Keratinocyte (primary cell): ENCODE data around the gene SCD. TPM values are rescaled to one million over a fixed set of nuclear protein-coding genes. Genes with fewer than 3 reads are reported as not detected.

Experiments
- DNase-seq: peaks from one replicate; pipeline ENCODE4 v3.0.0-alpha.2; 2011; ENCODE audit warnings: low read depth, missing footprints, low spot score
- FAIRE-seq: peaks from 2 replicates; lab custom pipeline; 2011; peaks lifted over from hg19 to GRCh38; lab: Jason Lieb, UNC
- H2AFZ ChIP-seq: 2 replicates; pipeline ENCODE4 v1.6.0; 2012; ENCODE audit warnings: low read length, control low read depth, inconsistent platforms; ENCODE audit not compliant: control insufficient read depth
- H3K27ac ChIP-seq: 2 replicates; pipeline ENCODE4 v1.5.1; 2011; ENCODE audit warnings: low read length; ENCODE audit not compliant: control insufficient read depth, insufficient read depth
- H3K27me3 ChIP-seq: 3 replicates; pipeline ENCODE4 v1.6.0; 2011; ENCODE audit warnings: low read length; ENCODE audit not compliant: control insufficient read depth, insufficient read depth; ENCODE audit errors: extremely low read depth
- H3K36me3 ChIP-seq, 2 experiments: 2 replicates in 1 of 2; 3 replicates in 1 of 2; pipeline ENCODE4 v1.5.1; 2011; ENCODE audit warnings: low read length in 2 of 2, mild to moderate bottlenecking in 1 of 2; ENCODE audit not compliant: control insufficient read depth in 2 of 2, insufficient read depth in 2 of 2; ENCODE audit errors: extremely low read depth in 1 of 2
- H3K4me1 ChIP-seq: 3 replicates; pipeline ENCODE4 v1.5.1; 2011; ENCODE audit warnings: low read length; ENCODE audit not compliant: control insufficient read depth, insufficient read depth; ENCODE audit errors: extremely low read depth
- H3K4me2 ChIP-seq: 3 replicates; pipeline ENCODE4 v1.6.0; 2011; ENCODE audit warnings: low read depth, low read length; ENCODE audit not compliant: control insufficient read depth, insufficient read depth; ENCODE audit errors: extremely low read depth
- H3K4me3 ChIP-seq, 3 experiments: fragments of 200-600 bp in 1 of 3; sonication (generic) in 1 of 3; 2 replicates in 2 of 3; 3 replicates in 1 of 3; pipeline ENCODE4 v1.5.1; 2011 to 2016; ENCODE audit warnings: low read length in 3 of 3, mild to moderate bottlenecking in 3 of 3, control low read depth in 2 of 3, inconsistent platforms in 1 of 3, low read depth in 1 of 3, mixed read lengths in 1 of 3, mixed run types in 1 of 3, moderate library complexity in 1 of 3; ENCODE audit not compliant: control insufficient read depth in 2 of 3, insufficient read depth in 2 of 3; ENCODE audit errors: extremely low read depth in 1 of 3
- H3K79me2 ChIP-seq: 2 replicates; pipeline ENCODE4 v1.6.0; 2012; ENCODE audit warnings: low read length; ENCODE audit not compliant: control insufficient read depth, insufficient read depth
- H3K9ac ChIP-seq: 3 replicates; pipeline ENCODE4 v1.6.0; 2011; ENCODE audit warnings: low read length; ENCODE audit not compliant: control insufficient read depth, insufficient read depth; ENCODE audit errors: extremely low read depth
- H3K9me1 ChIP-seq: 3 replicates; pipeline ENCODE4 v1.6.0; 2011; ENCODE audit warnings: low read length; ENCODE audit not compliant: control insufficient read depth, insufficient read depth; ENCODE audit errors: extremely low read depth
- H3K9me3 ChIP-seq: 2 replicates; pipeline ENCODE4 v1.5.1; 2012; ENCODE audit warnings: low read depth, low read length; ENCODE audit not compliant: control insufficient read depth
- H4K20me1 ChIP-seq: 3 replicates; pipeline ENCODE4 v1.6.0; 2011; ENCODE audit warnings: low read length; ENCODE audit not compliant: control insufficient read depth, insufficient read depth; ENCODE audit errors: extremely low read depth
- CTCF ChIP-seq, 3 experiments: IDR thresholded peaks in 1 of 3; conservative IDR thresholded peaks in 1 of 3; optimal IDR thresholded peaks in 1 of 3; 2 replicates in 2 of 3; 3 replicates in 1 of 3; pipeline versions ENCODE3 to v1.5.1; 2011; ENCODE audit warnings: low read length in 3 of 3, mild to moderate bottlenecking in 3 of 3, moderate library complexity in 2 of 3, control low read depth in 1 of 3, inconsistent platforms in 1 of 3; ENCODE audit not compliant: insufficient read depth in 2 of 3; ENCODE audit errors: extremely low read depth in 1 of 3
- EZH2 ChIP-seq: IDR thresholded peaks from one replicate; pipeline ENCODE4 v1.6.1; 2012; ENCODE audit warnings: inconsistent platforms, mild to moderate bottlenecking, low read length, moderate library complexity
- dilution Hi-C: fragments of 300-500 bp; cut with MboI; formaldehyde crosslinking; loops from one replicate; pipeline ENCODE4 v1.7.0; 2020; ENCODE audit warnings: low sequenced_read_pairs; ENCODE audit not compliant: extremely low pct_ligation_motif_present
- polyA plus RNA-seq, 5 experiments: library from polyadenylated mRNA; depleted of rRNA in 3 of 5; stranded (reverse) in 3 of 5; stranded (forward) in 1 of 5; unstranded in 1 of 5; fragments of >200 nt; gene quantifications; 1 replicate in 1 of 5; 2 replicates in 3 of 5; 3 replicates in 1 of 5; pipeline versions ENCODE4 v1.2.1 to v1.2.3, GENCODE V29; 2011 to 2012; ENCODE audit warnings: missing spikeins in 2 of 5, low read depth in 1 of 5, low replicate concordance in 1 of 5

SCD gene
- polyA plus RNA-seq, 1 donor (not counting 4 experiments of a cell fraction or from before 2014, with no cell fraction given), result 1,275 TPM

DNA sequence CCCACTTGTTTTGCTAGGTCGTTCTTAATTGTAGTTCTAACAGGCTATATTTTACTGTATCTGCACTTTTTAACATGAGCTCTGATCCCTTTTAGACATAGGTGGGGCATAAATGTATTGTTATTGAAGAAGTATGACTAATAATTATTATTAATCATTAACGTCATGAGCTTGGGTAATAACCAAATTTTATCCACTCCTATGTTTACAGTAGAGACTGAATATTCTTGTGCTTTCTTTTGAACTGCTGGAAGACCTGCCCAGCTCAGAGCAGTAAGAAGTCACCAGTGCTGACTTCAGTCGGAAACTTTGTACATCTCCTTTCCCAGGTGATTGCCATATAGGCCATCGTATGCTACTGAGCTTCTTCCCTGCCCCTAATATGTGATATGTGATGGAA is 35.7 kb upstream of the SCD start:
- no peak for FAIRE-seq
- Histone ChIP-seq H3K27me3 (peaks cover 5% of the 10 kb centered on the region), H2AFZ (no peak overlapping the region), H3K9me1 (no peaks in the 10 kb centered on the region), H3K36me3 (no peaks in the 10 kb centered on the region), H4K20me1 (no peaks in the 10 kb centered on the region), H3K27ac (no peak overlapping the region), H3K4me3 (no peak overlapping the region), H3K4me2 (no peak overlapping the region), H3K79me2 (no peaks in the 10 kb centered on the region), H3K9ac (no peak overlapping the region), H3K9me3 (no peaks in the 10 kb centered on the region), H3K4me1 (no peaks in the 10 kb centered on the region)
- DNase-seq, result no peak
- TF ChIP-seq EZH2 (no peak), CTCF (optimal IDR thresholded peaks at IDR 0.05 in 1 of 3, IDR thresholded peaks at IDR 0.05 in 1 of 3, conservative IDR thresholded peaks at IDR 0.05 in 1 of 3; ENCODE audit: extremely low read depth in 1 of 3, insufficient read depth in 2 of 3, low read length in 3 of 3) (no peak)
- dilution Hi-C loops, result no loop called here

- Histone ChIP-seq H3K9me1 (no peaks in the 10 kb centered on the region), H3K36me3 (no peaks in the 10 kb centered on the region), H3K4me2 (no peak overlapping the region), H3K9ac (no peak overlapping the region), H3K9me3 (no peaks in the 10 kb centered on the region), H3K4me3 (no peak overlapping the region), H3K27me3 (peaks cover 5% of the 10 kb centered on the region), H3K27ac (no peak overlapping the region), H3K4me1 (no peaks in the 10 kb centered on the region), H2AFZ (no peak overlapping the region), H3K79me2 (no peaks in the 10 kb centered on the region), H4K20me1 (no peaks in the 10 kb centered on the region)
- TF ChIP-seq CTCF (optimal IDR thresholded peaks at IDR 0.05 in 1 of 3, IDR thresholded peaks at IDR 0.05 in 1 of 3, conservative IDR thresholded peaks at IDR 0.05 in 1 of 3; ENCODE audit: extremely low read depth in 1 of 3, insufficient read depth in 2 of 3, low read length in 3 of 3) (no peak), EZH2 (no peak)
- no peak for DNase-seq
- dilution Hi-C loops, result no loop called here
- FAIRE-seq, result no peak
These were observed 31.4 kb upstream of the SCD start for GRCh38 chr10:100315615-100316014.
